B cell (primary cell): Measurements from ENCODE around the gene CACNG7. TPM values are rescaled to one million over a fixed set of nuclear protein-coding genes. Genes with fewer than 3 reads are reported as not detected.

Source experiments
- ATAC-seq: fragments of 200-7000 bp; cut with Tn5 transposase; one replicate; pipeline ENCODE4 v1.10.0; 2021; ENCODE audit warnings: low read depth, mild to moderate bottlenecking, moderate number of reproducible peaks, moderate library complexity
- CTCF ChIA-PET: fragments of 350-600 bp; sonication (Branson Sonifier 250); formaldehyde crosslinking; loops from one replicate; lab custom pipeline; 2021; ENCODE audit warnings: antibody characterized with exemption, inconsistent platforms; lab: Charles Lee
- POLR2A ChIA-PET: fragments of 350-600 bp; sonication (Branson Sonifier 250); formaldehyde crosslinking; loops from one replicate; lab custom pipeline; 2021; ENCODE audit warnings: antibody characterized with exemption; lab: Charles Lee
- DNase-seq: peaks from one replicate; pipeline ENCODE4 v3.0.0; 2013
- H2AFZ ChIP-seq: 2 replicates; pipeline ENCODE4 v1.6.1; 2012; ENCODE audit warnings: mild to moderate bottlenecking, low read depth, low read length; ENCODE audit not compliant: insufficient read depth, poor library complexity, severe bottlenecking
- H3K27ac ChIP-seq, 2 donors: 1 replicate in 1 of 2; 2 replicates in 1 of 2; pipeline ENCODE4 v1.5.1; 2012 to 2013; ENCODE audit warnings: low read length in 2 of 2, mild to moderate bottlenecking in 2 of 2, moderate library complexity in 1 of 2
- H3K27me3 ChIP-seq, 4 experiments: fragments of 200-600 bp in 1 of 4; sonication (generic) in 1 of 4; replicated peaks in 1 of 4; 1 replicate in 2 of 4; 2 replicates in 2 of 4; pipeline versions ENCODE4 v1.6.1 to v1.7.0; 2013 to 2016; ENCODE audit warnings: low read length in 3 of 4, mild to moderate bottlenecking in 2 of 4, mixed read lengths in 1 of 4, moderate library complexity in 1 of 4; ENCODE audit not compliant: insufficient read depth in 4 of 4, control insufficient read depth in 3 of 4; ENCODE audit errors: control extremely low read depth in 1 of 4
- H3K36me3 ChIP-seq, 2 experiments: replicated peaks in 1 of 2; 1 replicate in 1 of 2; 2 replicates in 1 of 2; pipeline versions ENCODE4 v1.6.1 to v1.7.1; 2013; ENCODE audit warnings: low read length in 1 of 2; ENCODE audit not compliant: insufficient read depth in 2 of 2, control insufficient read depth in 1 of 2; ENCODE audit errors: control extremely low read depth in 1 of 2, extremely low read depth in 1 of 2
- H3K4me1 ChIP-seq, 2 donors: fragments of 200-600 bp in 1 of 2; sonication (generic) in 1 of 2; 1 replicate in 1 of 2; 2 replicates in 1 of 2; pipeline versions ENCODE4 v1.5.1 to v1.6.1; 2013 to 2017; ENCODE audit warnings: low read length in 2 of 2; ENCODE audit not compliant: control insufficient read depth in 2 of 2, insufficient read depth in 2 of 2
- H3K4me2 ChIP-seq: replicated peaks from 2 replicates; pipeline ENCODE3; 2012; ENCODE audit warnings: mild to moderate bottlenecking, low read depth, low read length; ENCODE audit not compliant: poor library complexity, severe bottlenecking
- H3K4me3 ChIP-seq, 5 experiments: fragments of 200-600 bp in 1 of 5; sonication (generic) in 1 of 5; 1 replicate in 3 of 5; 2 replicates in 2 of 5; pipeline versions ENCODE4 v1.5.1 to v1.7.0; 2011 to 2016; ENCODE audit warnings: low read length in 4 of 5, mild to moderate bottlenecking in 4 of 5, low read depth in 2 of 5, control low read depth in 1 of 5, moderate library complexity in 1 of 5; ENCODE audit not compliant: insufficient read depth in 1 of 5; ENCODE audit errors: control extremely low read depth in 1 of 5, extremely low read depth in 1 of 5
- H3K79me2 ChIP-seq: fragments of 200-600 bp; sonication (generic); one replicate; pipeline ENCODE4 v1.6.0; 2016; ENCODE audit warnings: low read length; ENCODE audit not compliant: control insufficient read depth, insufficient read depth
- H3K9ac ChIP-seq: fragments of 200-600 bp; sonication (generic); 2 replicates; pipeline ENCODE4 v1.6.1; 2017; ENCODE audit warnings: mild to moderate bottlenecking, low read length, moderate library complexity
- H3K9me3 ChIP-seq, 3 donors: one replicate each; pipeline versions ENCODE4 v1.6.1 to v1.7.1; 2013; ENCODE audit warnings: low read length in 2 of 3; ENCODE audit not compliant: control insufficient read depth in 2 of 3, insufficient read depth in 1 of 3; ENCODE audit errors: control extremely low read depth in 1 of 3
- H4K20me1 ChIP-seq: 2 replicates; pipeline ENCODE4 v1.6.0; 2012; ENCODE audit warnings: mild to moderate bottlenecking, low read length; ENCODE audit not compliant: insufficient read depth, control insufficient read depth, poor library complexity, severe bottlenecking
- H3K27ac Mint-ChIP-seq: one replicate; pipeline ENCODE4 v1.8.0; 2021; ENCODE audit warnings: mixed read lengths
- H3K27me3 Mint-ChIP-seq: one replicate; pipeline ENCODE4 v1.8.0; 2021; ENCODE audit warnings: mixed read lengths
- H3K4me1 Mint-ChIP-seq: one replicate; pipeline ENCODE4 v1.8.0; 2021; ENCODE audit warnings: mixed read lengths
- H3K4me3 Mint-ChIP-seq: one replicate; pipeline ENCODE4 v1.8.0; 2021; ENCODE audit warnings: mixed read lengths
- H3K9me3 Mint-ChIP-seq: one replicate; pipeline ENCODE4 v1.8.0; 2022; ENCODE audit warnings: mixed read lengths; ENCODE audit not compliant: insufficient read depth
- CTCF ChIP-seq: fragments of 200-600 bp; IDR thresholded peaks from one replicate; pipeline ENCODE4 v1.8.0; 2022; ENCODE audit warnings: antibody characterized with exemption, mild to moderate bottlenecking
- EZH2 ChIP-seq: IDR thresholded peaks from 2 replicates; pipeline ENCODE4 v1.6.1; 2012; ENCODE audit warnings: borderline replicate concordance, low read depth, mild to moderate bottlenecking, moderate library complexity, low read length; ENCODE audit not compliant: insufficient read depth, poor library complexity, severe bottlenecking
- WGBS: methylation state at CpG from one replicate; pipeline ENCODE4 v1.1.5; 2013; ENCODE audit warnings: missing lambda C conversion rate; ENCODE audit not compliant: insufficient coverage; 5-methylcytosine and 5-hydroxymethylcytosine counted together
- intact Hi-C: fragments of 100-400 bp; cut with micrococcal nuclease; formaldehyde crosslinking; loops from one replicate; pipeline ENCODE4 v1.10.0; 2022
- polyA plus RNA-seq: library from polyadenylated mRNA; depleted of rRNA; stranded (reverse); fragments of >200 nt; gene quantifications from 2 replicates; pipeline ENCODE4 v1.2.3, GENCODE V29; 2012
- total RNA-seq, 2 donors: library from RNA; stranded (reverse); fragments of 120-200 nt in 1 of 2; gene quantifications; 1 replicate in 1 of 2; 2 replicates in 1 of 2; pipeline versions ENCODE4 v1.2.3 to v1.2.4, GENCODE V29; 2013 to 2022

Gene CACNG7
- total and polyA plus RNA-seq, 2 donors (not counting 1 experiment from before 2014, with no cell fraction given) = not detected

DNA sequence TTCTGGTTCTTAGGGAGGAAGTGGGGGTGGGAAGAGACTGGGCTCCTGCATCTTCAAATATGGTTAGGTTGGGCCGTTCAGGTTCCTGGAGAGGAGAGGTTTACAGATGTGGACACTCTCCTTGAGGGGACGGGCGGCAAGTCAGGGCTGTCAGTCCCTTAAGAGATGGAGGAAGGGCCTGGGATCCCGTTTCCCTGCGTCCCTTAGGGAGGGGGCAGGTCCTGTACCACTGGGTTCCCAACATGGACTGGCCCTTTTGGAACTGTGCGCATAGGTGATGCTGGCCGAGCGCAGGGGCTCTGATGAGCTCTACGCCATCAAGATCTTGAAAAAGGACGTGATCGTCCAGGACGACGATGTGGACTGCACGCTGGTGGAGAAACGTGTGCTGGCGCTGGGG, 10.9 kb upstream of the CACNG7 start:
- no peaks in the 10 kb centered on the region for H3K4me1 Mint-ChIP-seq
- H3K27me3 Mint-ChIP-seq = peaks cover 43% of the 10 kb centered on the region
- POLR2A ChIA-PET = no interaction called here
- 13% methylated on average over 15 of the region's 16 CpGs for WGBS
- H3K27ac ChIP-seq = no peak overlapping the region
- no peak overlapping the region for H2AFZ ChIP-seq
- no peak overlapping the region for H3K9ac ChIP-seq
- intact Hi-C loops = no loop called here
- H3K4me3 Mint-ChIP-seq = no peak overlapping the region
- no peaks in the 10 kb centered on the region for H3K36me3 ChIP-seq
- ATAC-seq (no peak), DNase-seq (no peak)
- no peak overlapping the region for H3K27ac Mint-ChIP-seq
- H3K27me3 ChIP-seq = peaks cover 0 to 32% (median 12%) of the 10 kb centered on the region in 4 experiments
- H3K4me2 ChIP-seq = no peak overlapping the region
- H3K79me2 ChIP-seq = no peaks in the 10 kb centered on the region
- TF ChIP-seq EZH2 (no peak), CTCF (no peak)
- CTCF ChIA-PET = no interaction called here
- H3K4me1 ChIP-seq = peaks cover 0 to 5% of the 10 kb centered on the region in 2 donors
- H4K20me1 ChIP-seq = no peaks in the 10 kb centered on the region
- peaks cover 7% of the 10 kb centered on the region for H3K9me3 Mint-ChIP-seq
- peaks cover 0 to 37% (median 0%) of the 10 kb centered on the region in 3 donors for H3K9me3 ChIP-seq
- no peak overlapping the region for H3K4me3 ChIP-seq

DNA sequence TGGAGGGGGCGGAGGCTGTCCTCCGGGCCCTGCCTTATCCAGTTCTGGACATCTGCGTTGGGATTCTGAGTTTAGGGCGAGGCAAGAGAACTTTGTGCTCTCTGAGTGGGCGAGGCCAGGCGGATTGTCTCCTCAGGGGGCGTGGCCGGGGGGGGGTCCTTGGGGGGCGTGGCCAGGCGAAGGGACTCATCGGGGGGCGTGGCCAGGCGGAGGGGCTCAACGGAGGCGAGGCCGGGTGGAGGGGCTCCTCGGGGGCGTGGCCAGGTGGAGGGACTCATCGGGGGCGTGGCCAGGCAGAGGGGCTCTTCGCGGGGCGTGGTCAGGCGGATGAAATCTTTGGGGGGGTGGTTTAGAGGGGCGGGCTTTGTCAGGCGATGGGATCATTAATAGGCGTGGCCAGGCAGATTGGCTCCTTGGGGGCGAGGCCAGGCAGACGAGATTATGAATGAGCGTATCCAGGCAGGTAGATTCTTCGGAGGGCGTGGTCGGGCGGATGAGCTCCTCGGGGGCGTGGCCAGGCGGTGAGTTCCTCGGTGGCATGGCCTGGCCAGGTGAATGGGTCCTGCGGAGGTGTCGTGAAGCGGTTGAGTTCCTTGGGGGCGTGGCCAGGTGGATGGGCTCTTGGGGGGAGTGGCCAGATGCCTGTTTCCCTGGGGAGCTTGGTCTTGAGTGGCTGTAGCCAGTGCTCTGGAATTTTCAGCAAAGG, 10.3 kb upstream of the CACNG7 start:
- Histone ChIP-seq H2AFZ (no peak overlapping the region), H3K27ac (no peak overlapping the region), H3K79me2 (no peaks in the 10 kb centered on the region), H3K36me3 (no peaks in the 10 kb centered on the region), H4K20me1 (no peaks in the 10 kb centered on the region), H3K9me3 (peaks cover 0 to 37% (median 0%) of the 10 kb centered on the region in 3 donors), H3K4me1 (peaks cover 0 to 5% of the 10 kb centered on the region in 2 donors), H3K4me3 (no peak overlapping the region), H3K9ac (no peak overlapping the region), H3K4me2 (peak overlapping the region; percentile 22), H3K27me3 (peaks cover 0 to 30% (median 12%) of the 10 kb centered on the region in 4 experiments)
- ATAC-seq = no peak
- Mint-ChIP-seq H3K4me3 (no peak overlapping the region), H3K27me3 (peaks cover 43% of the 10 kb centered on the region), H3K9me3 (peaks cover 7% of the 10 kb centered on the region), H3K4me1 (no peaks in the 10 kb centered on the region), H3K27ac (no peak overlapping the region)
- 13% methylated on average over 36 of the region's 42 CpGs for WGBS
- CTCF ChIA-PET = no interaction called here
- intact Hi-C loops = no loop called here
- POLR2A ChIA-PET = no interaction called here
- DNase-seq = no peak
- TF ChIP-seq CTCF (no peak), EZH2 (no peak)
